Neutrophil (primary cell): Measurements from ENCODE around the gene RASGRF1.

Experiments used
- H3K27ac ChIP-seq: fragments of 200-600 bp; sonication (generic); 2 replicates; pipeline ENCODE4 v1.5.1; 2016; ENCODE audit warnings: mild to moderate bottlenecking, moderate library complexity
- H3K27me3 ChIP-seq: fragments of 200-600 bp; sonication (generic); 2 replicates; pipeline ENCODE4 v1.6.0; 2016; ENCODE audit warnings: mild to moderate bottlenecking
- H3K36me3 ChIP-seq: fragments of 200-600 bp; sonication (generic); 2 replicates; pipeline ENCODE4 v1.5.1; 2017
- H3K4me1 ChIP-seq, 2 experiments: fragments of 200-600 bp in 1 of 2; sonication (generic) in 1 of 2; 1 replicate in 1 of 2; 2 replicates in 1 of 2; pipeline versions ENCODE4 v1.5.1 to v1.6.1; 2013 to 2016; ENCODE audit warnings: low read depth in 1 of 2, low read length in 1 of 2, mild to moderate bottlenecking in 1 of 2, moderate library complexity in 1 of 2; ENCODE audit not compliant: control insufficient read depth in 1 of 2, insufficient read depth in 1 of 2
- H3K4me3 ChIP-seq, 2 experiments: fragments of 200-600 bp in 1 of 2; sonication (generic) in 1 of 2; 1 replicate in 1 of 2; 2 replicates in 1 of 2; pipeline ENCODE4 v1.5.1; 2013 to 2016; ENCODE audit warnings: low read depth in 1 of 2, low read length in 1 of 2, mild to moderate bottlenecking in 1 of 2, moderate library complexity in 1 of 2
- H3K9me3 ChIP-seq: fragments of 200-600 bp; sonication (generic); 2 replicates; pipeline ENCODE4 v1.5.1; 2016
- CTCF ChIP-seq: fragments of 200-600 bp; sonication (generic); IDR thresholded peaks from 2 replicates; pipeline ENCODE4 v1.5.1; 2016; ENCODE audit warnings: antibody characterized with exemption

The RASGRF1 gene

DNA sequence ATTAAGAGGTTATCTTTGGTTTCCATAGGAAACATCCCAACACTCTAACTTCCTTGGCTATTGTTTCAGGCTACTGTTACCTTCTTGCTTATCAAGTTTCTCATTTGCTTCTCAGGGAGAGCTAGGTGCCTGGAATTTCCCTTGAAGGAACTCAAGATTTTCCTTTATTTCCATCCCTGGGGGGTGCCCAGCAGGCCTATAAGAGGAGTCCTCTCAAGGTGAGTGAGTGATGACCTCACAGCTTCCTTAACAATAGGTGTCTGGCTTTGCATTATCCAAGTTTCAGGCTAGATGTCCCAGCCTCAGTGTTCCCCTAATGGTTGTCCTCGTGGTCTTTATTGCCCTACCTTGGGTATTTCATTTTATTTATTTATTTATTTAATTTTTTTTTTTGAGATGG, 133.6 kb downstream of the RASGRF1 start:
- no peak for TF ChIP-seq CTCF
- no peaks in the 10 kb centered on the region for H3K9me3 ChIP-seq
- no peaks in the 10 kb centered on the region for H3K36me3 ChIP-seq
- H3K4me3 ChIP-seq, result no peak overlapping the region
- peaks cover 6% of the 10 kb centered on the region for H3K27me3 ChIP-seq
- H3K27ac ChIP-seq, result no peak overlapping the region
- H3K4me1 ChIP-seq, result peaks cover 0 to 1% of the 10 kb centered on the region in 2 experiments

DNA sequence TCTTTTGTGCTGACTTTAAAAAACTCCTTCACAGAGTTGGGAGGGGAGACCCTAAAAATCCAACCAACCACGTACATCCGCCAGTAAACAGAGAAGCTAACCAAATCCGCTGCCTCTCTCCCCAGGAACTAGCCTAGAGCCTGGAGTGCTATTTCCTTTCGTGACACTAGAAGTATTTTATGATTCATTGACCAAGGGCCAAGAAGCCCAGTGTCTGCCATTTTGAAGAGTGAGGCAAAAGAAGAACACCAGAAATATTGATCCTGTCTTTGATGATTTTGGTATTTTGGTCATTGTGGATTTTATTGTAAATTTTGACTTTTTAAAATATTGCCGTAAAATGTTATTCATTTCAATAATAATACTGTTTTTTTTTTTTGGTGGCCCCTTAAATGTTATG, 135.2 kb downstream of the RASGRF1 start:
- no peak for TF ChIP-seq CTCF
- Histone ChIP-seq H3K27ac (no peak overlapping the region), H3K36me3 (no peaks in the 10 kb centered on the region), H3K27me3 (peaks cover 18% of the 10 kb centered on the region), H3K4me1 (peaks cover 0 to 10% of the 10 kb centered on the region in 2 experiments), H3K4me3 (no peak overlapping the region), H3K9me3 (no peaks in the 10 kb centered on the region)

- no peak for TF ChIP-seq CTCF
- no peak overlapping the region for H3K4me3 ChIP-seq
- peaks cover 0 to 10% of the 10 kb centered on the region in 2 experiments for H3K4me1 ChIP-seq
- no peaks in the 10 kb centered on the region for H3K9me3 ChIP-seq
- no peaks in the 10 kb centered on the region for H3K36me3 ChIP-seq
- H3K27ac ChIP-seq, result no peak overlapping the region
- H3K27me3 ChIP-seq, result peaks cover 36% of the 10 kb centered on the region
These were observed 138.7 kb downstream of the RASGRF1 start for GRCh38 chr15:78951841-78952238.

GRCh38 chr15:78950902-78951840, 139.4 kb downstream of the RASGRF1 start:
- TF ChIP-seq CTCF, result no peak
- no peaks in the 10 kb centered on the region for H3K36me3 ChIP-seq
- no peak overlapping the region for H3K27ac ChIP-seq
- H3K4me1 ChIP-seq, result peaks cover 0 to 10% of the 10 kb centered on the region in 2 experiments
- H3K9me3 ChIP-seq, result no peaks in the 10 kb centered on the region
- H3K4me3 ChIP-seq, result no peak overlapping the region
- peaks cover 42% of the 10 kb centered on the region for H3K27me3 ChIP-seq

DNA sequence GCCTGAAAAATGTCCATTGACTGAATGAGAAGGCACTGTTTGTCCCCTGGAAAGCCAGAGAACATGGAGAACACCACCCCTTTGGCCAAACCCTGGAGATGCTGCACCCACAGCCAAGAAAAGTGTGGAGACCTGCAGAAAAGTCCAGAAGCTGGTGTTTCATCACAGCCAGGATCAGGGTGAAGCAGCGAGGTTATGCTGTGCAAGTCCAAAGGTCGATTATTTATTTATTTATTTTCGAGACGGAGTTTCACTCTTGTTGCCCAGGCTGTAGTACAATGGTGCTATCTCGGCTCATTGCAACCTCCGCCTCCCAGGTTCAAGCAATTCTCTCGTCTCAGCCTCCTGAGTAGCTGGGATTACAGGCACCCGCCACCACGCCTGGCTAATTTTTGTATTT, 140.2 kb downstream of the RASGRF1 start:
- H3K27ac ChIP-seq, result no peak overlapping the region
- H3K9me3 ChIP-seq, result no peaks in the 10 kb centered on the region
- no peaks in the 10 kb centered on the region for H3K36me3 ChIP-seq
- peaks cover 0 to 10% of the 10 kb centered on the region in 2 experiments for H3K4me1 ChIP-seq
- peaks cover 46% of the 10 kb centered on the region for H3K27me3 ChIP-seq
- TF ChIP-seq CTCF, result no peak
- no peak overlapping the region for H3K4me3 ChIP-seq
